ENCODE results near the gene ZNF236. TPM values are rescaled to one million over a fixed set of nuclear protein-coding genes. Genes with fewer than 3 reads are reported as not detected.

ZNF236 gene
- total RNA-seq, 1 donor from 2014 or later = 19.4 TPM

- Mint-ChIP-seq H3K4me1 (ENCODE audit: unreplicated experiment) (peaks cover 10% of the 10 kb centered on the region), H3K4me3 (ENCODE audit: unreplicated experiment) (no peak overlapping the region), H3K27ac (ENCODE audit: unreplicated experiment) (no peak overlapping the region), H3K36me3 (ENCODE audit: low read depth, unreplicated experiment) (peaks cover 17% of the 10 kb centered on the region), H3K9me3 (ENCODE audit: unreplicated experiment) (no peaks in the 10 kb centered on the region), H3K27me3 (ENCODE audit: unreplicated experiment) (no peaks in the 10 kb centered on the region)
- no peak for DNase-seq (ENCODE audit: low spot score)
- no peak for TF ChIP-seq CTCF (IDR thresholded peaks at IDR 0.05; ENCODE audit: unreplicated experiment)
These were observed 106.0 kb downstream of the ZNF236 start for GRCh38 chr18:76928179-76928868.

- TF ChIP-seq CTCF (IDR thresholded peaks at IDR 0.05; ENCODE audit: unreplicated experiment) = no peak
- no peak for DNase-seq (ENCODE audit: low spot score)
- no peak overlapping the region for H3K4me3 Mint-ChIP-seq (ENCODE audit: unreplicated experiment)
- H3K4me1 Mint-ChIP-seq (ENCODE audit: unreplicated experiment) = peaks cover 10% of the 10 kb centered on the region
- H3K27ac Mint-ChIP-seq (ENCODE audit: unreplicated experiment) = no peak overlapping the region
- no peaks in the 10 kb centered on the region for H3K27me3 Mint-ChIP-seq (ENCODE audit: unreplicated experiment)
- H3K36me3 Mint-ChIP-seq (ENCODE audit: low read depth, unreplicated experiment) = peaks cover 12% of the 10 kb centered on the region
- H3K9me3 Mint-ChIP-seq (ENCODE audit: unreplicated experiment) = no peaks in the 10 kb centered on the region
These were observed 108.8 kb downstream of the ZNF236 start for GRCh38 chr18:76931171-76931570.

- H3K9me3 Mint-ChIP-seq (ENCODE audit: unreplicated experiment) = no peaks in the 10 kb centered on the region
- peaks cover 10% of the 10 kb centered on the region for H3K36me3 Mint-ChIP-seq (ENCODE audit: low read depth, unreplicated experiment)
- TF ChIP-seq CTCF (IDR thresholded peaks at IDR 0.05; ENCODE audit: unreplicated experiment) = no peak
- peaks cover 10% of the 10 kb centered on the region for H3K4me1 Mint-ChIP-seq (ENCODE audit: unreplicated experiment)
- H3K4me3 Mint-ChIP-seq (ENCODE audit: unreplicated experiment) = no peak overlapping the region
- H3K27ac Mint-ChIP-seq (ENCODE audit: unreplicated experiment) = no peak overlapping the region
- DNase-seq (ENCODE audit: low spot score) = peak; percentile 12
- no peaks in the 10 kb centered on the region for H3K27me3 Mint-ChIP-seq (ENCODE audit: unreplicated experiment)
These were observed 109.9 kb downstream of the ZNF236 start for GRCh38 chr18:76932026-76932819.

- H3K4me3 Mint-ChIP-seq (ENCODE audit: unreplicated experiment) = no peak overlapping the region
- DNase-seq (ENCODE audit: low spot score) = no peak
- no peaks in the 10 kb centered on the region for H3K27me3 Mint-ChIP-seq (ENCODE audit: unreplicated experiment)
- no peaks in the 10 kb centered on the region for H3K9me3 Mint-ChIP-seq (ENCODE audit: unreplicated experiment)
- TF ChIP-seq CTCF (IDR thresholded peaks at IDR 0.05; ENCODE audit: unreplicated experiment) = no peak
- peaks cover 10% of the 10 kb centered on the region for H3K4me1 Mint-ChIP-seq (ENCODE audit: unreplicated experiment)
- no peak overlapping the region for H3K27ac Mint-ChIP-seq (ENCODE audit: unreplicated experiment)
- peaks cover 19% of the 10 kb centered on the region for H3K36me3 Mint-ChIP-seq (ENCODE audit: low read depth, unreplicated experiment)
These were observed 113.5 kb downstream of the ZNF236 start for GRCh38 chr18:76935722-76936337.

Data from endothelial cell (in vitro differentiated cells).